Effector memory CD8-positive, alpha-beta T cell (primary cell): Measurements from ENCODE around the gene ATP10B.
"Not testable (repeated sequence)": the region's sequence is repeated elsewhere in the genome, so short reads cannot be mapped to it uniquely, and the experiment has no call there.

Experiments used
- ATAC-seq: fragments of 150-1000 bp; cut with Tn5 transposase; replicated peaks from 2 replicates; pipeline ENCODE4 v1.10.0; 2021; ENCODE audit warnings: mild to moderate bottlenecking, moderate library complexity
- DNase-seq, 3 experiments: peaks; one replicate each; pipeline ENCODE4 v3.0.0; 2021
- H3K27ac Mint-ChIP-seq, 2 donors: one replicate each; pipeline ENCODE4 v1.8.0; 2022; ENCODE audit warnings: mild to moderate bottlenecking in 2 of 2, mixed read lengths in 2 of 2, moderate library complexity in 2 of 2
- H3K27me3 Mint-ChIP-seq, 2 donors: one replicate each; pipeline ENCODE4 v1.8.0; 2022; ENCODE audit warnings: mixed read lengths in 2 of 2
- H3K36me3 Mint-ChIP-seq: one replicate; pipeline ENCODE4 v1.8.0; 2022; ENCODE audit warnings: mild to moderate bottlenecking, moderate library complexity, mixed read lengths; ENCODE audit not compliant: insufficient read depth
- H3K4me1 Mint-ChIP-seq, 2 donors: one replicate each; pipeline ENCODE4 v1.8.0; 2022; ENCODE audit warnings: low read depth in 2 of 2, mixed read lengths in 2 of 2
- H3K4me3 Mint-ChIP-seq, 2 donors: one replicate each; pipeline ENCODE4 v1.8.0; 2022; ENCODE audit warnings: mild to moderate bottlenecking in 2 of 2, mixed read lengths in 2 of 2, moderate library complexity in 2 of 2
- H3K9me3 Mint-ChIP-seq, 2 donors: one replicate each; pipeline ENCODE4 v1.8.0; 2022; ENCODE audit warnings: mixed read lengths in 2 of 2

Gene ATP10B

DNA sequence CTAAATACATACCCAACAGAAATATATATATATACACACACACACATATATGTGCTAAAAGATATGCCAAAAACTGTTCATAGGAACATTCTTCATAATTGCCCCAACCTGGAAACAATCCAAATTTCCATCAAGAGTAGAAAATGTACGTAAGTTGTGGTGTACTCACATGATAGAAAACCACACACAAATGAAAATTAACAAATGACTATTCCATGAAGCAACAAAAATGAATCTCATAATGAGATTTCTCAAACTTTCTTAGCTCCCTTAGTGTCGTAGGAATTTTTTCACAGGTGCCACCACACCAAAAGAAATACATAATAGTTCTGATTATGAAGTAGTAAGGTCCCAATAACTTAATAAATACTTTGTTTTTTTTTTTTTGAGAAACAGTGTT, 7.8 kb downstream of the ATP10B start:
- DNase-seq, result no peak
- H3K36me3 Mint-ChIP-seq, result no peaks in the 10 kb centered on the region
- H3K9me3 Mint-ChIP-seq, result no peaks in the 10 kb centered on the region
- no peak overlapping the region for H3K4me3 Mint-ChIP-seq
- ATAC-seq, result no peak
- no peaks in the 10 kb centered on the region for H3K4me1 Mint-ChIP-seq
- no peaks in the 10 kb centered on the region for H3K27me3 Mint-ChIP-seq
- H3K27ac Mint-ChIP-seq, result no peak overlapping the region

DNA sequence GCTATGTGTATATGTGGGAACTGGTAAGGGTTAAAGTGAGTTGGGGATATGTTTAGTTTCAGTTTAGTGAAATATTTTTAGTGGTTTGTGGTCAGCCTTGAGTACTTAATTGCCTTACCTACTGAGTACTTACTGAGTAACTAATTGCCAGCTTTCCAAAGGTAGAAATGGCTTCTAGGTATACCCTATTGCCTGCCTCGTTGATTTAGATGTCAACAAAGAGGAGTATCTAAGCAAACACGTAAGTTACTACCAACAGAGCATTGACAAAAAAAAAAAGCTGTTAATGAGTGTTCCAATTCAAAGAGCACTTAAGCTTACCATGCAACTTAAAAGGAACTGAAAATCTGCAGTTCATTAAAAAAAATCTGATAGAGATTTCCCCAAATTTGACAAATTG, 8.8 kb downstream of the ATP10B start:
- H3K9me3 Mint-ChIP-seq, result no peaks in the 10 kb centered on the region
- no peak for DNase-seq
- peak; percentile 24 for ATAC-seq
- no peaks in the 10 kb centered on the region for H3K4me1 Mint-ChIP-seq
- no peaks in the 10 kb centered on the region for H3K36me3 Mint-ChIP-seq
- H3K4me3 Mint-ChIP-seq, result no peak overlapping the region
- H3K27ac Mint-ChIP-seq, result no peak overlapping the region
- no peaks in the 10 kb centered on the region for H3K27me3 Mint-ChIP-seq

DNA sequence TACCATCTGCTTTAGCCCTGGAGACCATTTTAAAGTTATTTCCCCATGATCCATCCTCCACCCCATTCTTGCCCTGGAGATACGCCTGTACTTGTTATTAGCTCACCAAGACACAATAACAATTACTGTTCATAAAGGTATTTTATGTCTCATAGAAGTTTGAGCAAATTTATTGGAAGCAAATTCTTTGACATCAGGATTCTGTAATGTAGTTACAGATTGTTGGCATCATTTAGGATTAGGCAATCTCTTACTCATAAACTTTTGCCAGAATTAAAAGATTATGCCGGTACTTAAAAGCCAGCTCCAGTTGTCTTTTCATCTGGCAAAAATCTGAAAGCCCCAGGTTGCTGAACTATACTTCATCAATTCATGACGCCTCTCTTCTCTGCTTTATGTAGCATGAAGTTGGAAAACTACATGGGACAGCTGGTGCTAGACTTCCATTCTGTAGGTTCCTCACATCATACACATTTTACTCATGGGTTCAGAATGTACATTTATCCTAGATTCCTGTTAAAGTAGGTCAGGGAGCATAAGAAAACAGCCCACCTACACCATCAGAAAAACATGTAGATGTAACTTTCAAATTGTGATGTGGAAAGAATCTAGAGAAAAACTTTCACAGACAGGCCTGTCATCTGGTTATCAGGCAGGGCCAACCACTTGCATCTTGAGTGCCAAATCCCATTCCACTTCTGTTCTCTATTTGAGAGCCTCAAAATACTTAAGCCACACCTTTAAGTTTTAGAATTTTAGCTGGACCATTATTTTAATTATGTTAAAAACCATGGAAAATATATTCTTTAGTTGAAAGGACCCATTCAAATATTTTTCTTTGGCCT, 14.0 kb downstream of the ATP10B start:
- H3K4me1 Mint-ChIP-seq, result no peaks in the 10 kb centered on the region
- no peaks in the 10 kb centered on the region for H3K36me3 Mint-ChIP-seq
- no peak overlapping the region for H3K4me3 Mint-ChIP-seq
- DNase-seq, result no peak
- peaks cover 0 to 8% of the 10 kb centered on the region in 2 donors for H3K27me3 Mint-ChIP-seq
- H3K9me3 Mint-ChIP-seq, result peaks cover 1 to 4% of the 10 kb centered on the region in 2 donors
- no peak for ATAC-seq
- no peak overlapping the region for H3K27ac Mint-ChIP-seq

- H3K27ac Mint-ChIP-seq, result no peak overlapping the region
- peaks cover 4 to 10% of the 10 kb centered on the region in 2 donors for H3K9me3 Mint-ChIP-seq
- ATAC-seq, result no peak
- no peak overlapping the region for H3K4me3 Mint-ChIP-seq
- peaks cover 0 to 8% of the 10 kb centered on the region in 2 donors for H3K27me3 Mint-ChIP-seq
- H3K4me1 Mint-ChIP-seq, result no peaks in the 10 kb centered on the region
- no peak for DNase-seq
- no peaks in the 10 kb centered on the region for H3K36me3 Mint-ChIP-seq
These were observed 14.8 kb downstream of the ATP10B start for GRCh38 chr5:160837211-160837610.

- Mint-ChIP-seq H3K4me3 (no peak overlapping the region), H3K9me3 (peaks cover 4 to 10% of the 10 kb centered on the region in 2 donors), H3K27me3 (peaks cover 0 to 14% of the 10 kb centered on the region in 2 donors), H3K27ac (no peak overlapping the region), H3K4me1 (no peaks in the 10 kb centered on the region), H3K36me3 (no peaks in the 10 kb centered on the region)
- no peak for DNase-seq
- no peak for ATAC-seq
These were observed 16.0 kb downstream of the ATP10B start for GRCh38 chr5:160835818-160836528.

GRCh38 chr5:160835376-160835775, 16.6 kb downstream of the ATP10B start:
- Mint-ChIP-seq H3K4me3 (no peak overlapping the region), H3K4me1 (no peaks in the 10 kb centered on the region), H3K27ac (no peak overlapping the region), H3K9me3 (peaks cover 4 to 10% of the 10 kb centered on the region in 2 donors), H3K36me3 (no peaks in the 10 kb centered on the region), H3K27me3 (peaks cover 0 to 15% of the 10 kb centered on the region in 2 donors)
- ATAC-seq, result no peak
- DNase-seq, result no peak

- no peak overlapping the region for H3K27ac Mint-ChIP-seq
- H3K9me3 Mint-ChIP-seq, result peaks cover 4 to 10% of the 10 kb centered on the region in 2 donors
- ATAC-seq (no peak), DNase-seq (no peak)
- H3K27me3 Mint-ChIP-seq, result peaks cover 0 to 15% of the 10 kb centered on the region in 2 donors
- no peaks in the 10 kb centered on the region for H3K36me3 Mint-ChIP-seq
- no peak overlapping the region for H3K4me3 Mint-ChIP-seq
- no peaks in the 10 kb centered on the region for H3K4me1 Mint-ChIP-seq
These were observed 18.2 kb downstream of the ATP10B start for GRCh38 chr5:160833806-160834205.

DNA sequence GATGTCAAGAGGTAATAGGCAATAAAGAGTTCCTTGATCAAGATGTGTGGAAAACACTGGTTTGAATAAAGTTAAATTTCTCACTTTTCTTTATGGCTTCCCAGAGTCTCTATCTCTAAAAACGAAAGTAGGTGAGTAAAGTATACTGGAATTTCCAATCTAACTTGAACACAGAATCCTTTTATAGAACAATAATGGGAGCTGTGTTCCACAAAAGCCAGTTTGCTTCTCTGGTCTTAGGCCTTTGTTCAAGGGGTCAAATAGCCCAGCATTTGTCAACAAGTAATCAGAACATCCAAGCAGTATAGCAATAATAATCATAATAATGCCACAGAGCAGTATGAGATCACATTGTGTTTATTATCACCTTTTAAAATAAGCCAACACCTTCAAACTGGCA, 20.2 kb downstream of the ATP10B start:
- Mint-ChIP-seq H3K27me3 (peaks cover 0 to 7% of the 10 kb centered on the region in 2 donors), H3K4me3 (no peak overlapping the region), H3K4me1 (no peaks in the 10 kb centered on the region), H3K9me3 (peaks cover 7 to 16% of the 10 kb centered on the region in 2 donors), H3K36me3 (no peaks in the 10 kb centered on the region), H3K27ac (no peak overlapping the region)
- no peak for DNase-seq
- ATAC-seq, result no peak

DNA sequence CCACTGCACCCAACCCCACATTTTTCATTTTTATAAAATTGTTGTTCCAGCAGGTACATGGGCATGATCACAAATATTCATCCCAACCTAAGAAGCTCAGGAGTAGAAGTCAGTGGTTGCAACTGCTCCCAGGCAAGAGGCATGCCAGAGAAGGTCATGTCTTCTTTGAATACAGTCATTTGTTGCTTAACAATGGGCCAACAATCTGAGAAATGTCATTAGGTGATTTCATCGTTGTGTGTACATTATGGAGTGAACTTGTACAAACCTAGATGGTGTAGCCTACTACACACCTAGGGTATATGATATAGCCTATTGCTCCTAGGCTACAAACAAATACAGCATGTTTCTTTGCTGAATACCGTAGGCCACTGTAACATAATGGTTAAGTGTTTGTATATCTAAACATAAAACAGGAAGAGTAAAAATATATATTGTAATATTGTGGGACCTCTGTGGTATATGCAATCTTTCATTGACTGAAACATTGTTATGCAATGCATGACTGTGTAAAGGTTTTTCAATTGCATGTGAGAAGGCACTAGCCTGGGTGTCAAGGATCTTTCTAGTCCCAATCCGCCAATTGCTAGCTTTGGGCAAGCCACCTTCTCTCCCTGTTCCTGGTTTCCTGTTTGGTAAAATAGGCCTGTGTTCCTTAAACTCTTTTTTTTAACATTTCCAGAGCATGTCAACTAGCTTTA, 27.6 kb downstream of the ATP10B start:
- Mint-ChIP-seq H3K27ac (no peak overlapping the region), H3K4me1 (no peaks in the 10 kb centered on the region), H3K4me3 (no peak overlapping the region), H3K27me3 (no peaks in the 10 kb centered on the region), H3K36me3 (no peaks in the 10 kb centered on the region), H3K9me3 (peaks cover 7 to 29% of the 10 kb centered on the region in 2 donors)
- no peak for ATAC-seq
- DNase-seq, result no peak

- H3K27ac Mint-ChIP-seq, H3K9me3 Mint-ChIP-seq, H3K27me3 Mint-ChIP-seq, H3K36me3 Mint-ChIP-seq, DNase-seq, H3K4me3 Mint-ChIP-seq, H3K4me1 Mint-ChIP-seq, ATAC-seq: not testable (repeated sequence)
These were observed 39.0 kb downstream of the ATP10B start for GRCh38 chr5:160812996-160813395.

- Mint-ChIP-seq H3K27ac (no peak overlapping the region), H3K9me3 (no peaks in the 10 kb centered on the region), H3K4me3 (no peak overlapping the region), H3K4me1 (no peaks in the 10 kb centered on the region), H3K36me3 (no peaks in the 10 kb centered on the region), H3K27me3 (peaks cover 10 to 29% of the 10 kb centered on the region in 2 donors)
- no peak for ATAC-seq
- DNase-seq, result no peak
These were observed 46.6 kb downstream of the ATP10B start for GRCh38 chr5:160805376-160805775.

- Mint-ChIP-seq H3K4me1 (no peaks in the 10 kb centered on the region), H3K27me3 (peaks cover 16 to 35% of the 10 kb centered on the region in 2 donors), H3K9me3 (no peaks in the 10 kb centered on the region), H3K36me3 (no peaks in the 10 kb centered on the region), H3K27ac (no peak overlapping the region), H3K4me3 (no peak overlapping the region)
- DNase-seq (no peak), ATAC-seq (no peak)
These were observed 49.4 kb downstream of the ATP10B start for GRCh38 chr5:160802592-160802991.

DNA sequence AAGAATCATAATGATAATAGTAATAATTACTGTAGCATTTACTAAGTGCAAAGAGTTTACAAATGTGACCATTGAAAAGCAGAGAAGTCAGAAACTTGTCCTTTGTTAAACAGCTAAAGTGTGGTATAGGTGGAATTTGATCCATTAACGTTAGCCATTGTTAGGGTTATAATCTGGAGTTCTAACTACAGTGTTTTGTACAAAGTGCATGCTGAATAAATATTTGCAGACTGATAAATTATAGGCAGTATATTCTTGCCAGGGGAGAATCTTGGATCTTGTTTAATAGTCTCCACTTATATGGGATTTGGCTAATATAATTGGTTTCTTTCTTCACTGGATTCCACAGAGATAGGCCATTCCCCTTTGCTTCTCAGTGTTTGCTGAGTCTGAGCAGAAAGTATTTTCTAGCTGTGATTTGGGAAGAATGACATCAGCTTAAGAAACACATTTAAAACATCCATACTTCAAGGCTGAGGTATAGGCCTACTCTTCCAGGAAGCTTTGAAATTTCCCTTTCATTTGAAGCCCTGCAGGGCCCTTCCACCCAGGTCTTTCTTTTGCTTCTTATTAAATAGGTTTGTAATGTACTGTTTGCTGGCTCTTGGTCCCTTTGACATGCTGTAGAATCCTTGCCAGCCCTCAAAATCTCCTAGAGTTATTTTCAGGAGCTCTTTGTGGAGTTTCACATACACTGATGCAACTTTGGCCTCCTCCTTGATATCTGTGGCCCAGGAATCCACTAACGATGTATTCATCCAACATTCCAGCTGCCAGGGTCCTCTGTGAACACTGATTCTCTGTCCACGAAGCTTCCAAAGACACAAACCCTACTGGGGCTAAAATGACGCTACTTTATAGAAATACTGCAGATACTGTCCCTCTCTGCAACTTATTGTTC, 51.4 kb downstream of the ATP10B start:
- H3K36me3 Mint-ChIP-seq, result no peaks in the 10 kb centered on the region

More for the DNA sequence above, 51.4 kb downstream of the ATP10B start:
- Mint-ChIP-seq H3K9me3 (no peaks in the 10 kb centered on the region), H3K4me3 (no peak overlapping the region), H3K27ac (no peak overlapping the region), H3K27me3 (peaks cover 22 to 34% of the 10 kb centered on the region in 2 donors), H3K4me1 (no peaks in the 10 kb centered on the region)
- ATAC-seq (no peak), DNase-seq (no peak)
